SK-N-SH (cell line): ENCODE results near the gene SMAD3. TPM values are rescaled to one million over a fixed set of nuclear protein-coding genes. Genes with fewer than 3 reads are reported as not detected.
A peak's percentile ranks its signal among the peaks of the same experiment; 100 is the strongest.

ENCODE experiments used
- CTCF ChIA-PET: fragments of 300-600, 350-600 bp; formaldehyde crosslinking; extraction: SDS; loops from one replicate; lab custom pipeline; 2021; lab: Yijun Ruan, JAX
- POLR2A ChIA-PET: fragments of 350-600 bp; sonication (Branson Sonifier 250); formaldehyde crosslinking; extraction: SDS; loops from one replicate; lab custom pipeline; 2020; ENCODE audit warnings: antibody characterized with exemption, inconsistent platforms; lab: Yijun Ruan, JAX
- DNase-seq: peaks from one replicate; pipeline ENCODE4 v3.0.0; 2012
- H2AFZ ChIP-seq: fragments of 200-600 bp; sonication (generic); 2 replicates; pipeline ENCODE4 v1.8.1; 2016; ENCODE audit warnings: antibody characterized with exemption, mild to moderate bottlenecking, low read depth
- H3F3A ChIP-seq: fragments of 200-600 bp; sonication (generic); replicated peaks from 2 replicates; pipeline ENCODE3; 2016; ENCODE audit warnings: antibody characterized with exemption, mild to moderate bottlenecking; ENCODE audit not compliant: insufficient read depth
- H3K27ac ChIP-seq, 2 experiments: fragments of 200-500 bp in 1 of 2; fragments of 200-600 bp in 1 of 2; sonication (Bioruptor generic) in 1 of 2; sonication (generic), shearing (Covaris generic) in 1 of 2; 2 replicates each; pipeline versions ENCODE4 v1.5.1 to v1.6.1; 2014 to 2016; ENCODE audit warnings: low read depth in 2 of 2, inconsistent platforms in 1 of 2, low read length in 1 of 2, mild to moderate bottlenecking in 1 of 2, mixed read lengths in 1 of 2
- H3K27me3 ChIP-seq: fragments of 200-600 bp; sonication (generic), shearing (Covaris generic); 2 replicates; pipeline ENCODE4 v1.6.1; 2016; ENCODE audit warnings: mixed run types; ENCODE audit not compliant: insufficient read depth
- H3K36me3 ChIP-seq, 2 experiments: fragments of 200-500 bp in 1 of 2; fragments of 200-600 bp in 1 of 2; sonication (Bioruptor generic) in 1 of 2; sonication (generic) in 1 of 2; replicated peaks in 1 of 2; 2 replicates each; pipeline versions ENCODE3 to v1.5.1; 2014 to 2016; ENCODE audit warnings: low read length in 1 of 2, mild to moderate bottlenecking in 1 of 2; ENCODE audit not compliant: insufficient read depth in 2 of 2, control insufficient read depth in 1 of 2
- H3K4me1 ChIP-seq, 2 experiments: fragments of 200-500 bp in 1 of 2; fragments of 200-600 bp in 1 of 2; sonication (Bioruptor generic) in 1 of 2; sonication (generic), shearing (Covaris generic) in 1 of 2; 2 replicates each; pipeline versions ENCODE4 v1.5.1 to v1.6.1; 2014 to 2016; ENCODE audit warnings: low read depth in 1 of 2, low read length in 1 of 2, mixed run types in 1 of 2; ENCODE audit not compliant: insufficient read depth in 2 of 2, control insufficient read depth in 1 of 2
- H3K4me2 ChIP-seq: fragments of 200-600 bp; sonication (generic), shearing (Covaris generic); 2 replicates; pipeline ENCODE4 v1.6.1; 2017; ENCODE audit warnings: mixed run types
- H3K4me3 ChIP-seq, 2 experiments: fragments of 200-500 bp in 1 of 2; fragments of 200-600 bp in 1 of 2; sonication (Bioruptor generic) in 1 of 2; sonication (generic), shearing (Covaris generic) in 1 of 2; 2 replicates each; pipeline versions ENCODE4 v1.5.1 to v1.8.1; 2014 to 2016; ENCODE audit warnings: low read depth in 2 of 2, inconsistent platforms in 1 of 2, low read length in 1 of 2, mild to moderate bottlenecking in 1 of 2, mixed read lengths in 1 of 2, moderate library complexity in 1 of 2
- H3K79me2 ChIP-seq: fragments of 200-600 bp; sonication (generic); 2 replicates; pipeline ENCODE4 v1.8.1; 2017; ENCODE audit warnings: mild to moderate bottlenecking; ENCODE audit not compliant: insufficient read depth
- H3K9ac ChIP-seq: fragments of 200-600 bp; sonication (generic); 2 replicates; pipeline ENCODE4 v1.6.1; 2017; ENCODE audit warnings: mixed run types
- H3K9me2 ChIP-seq: fragments of 200-600 bp; sonication (generic); 2 replicates; pipeline ENCODE4 v1.6.1; 2017; ENCODE audit warnings: mixed run types
- H3K9me3 ChIP-seq: fragments of 200-600 bp; sonication (generic); 2 replicates; pipeline ENCODE4 v1.6.1; 2017; ENCODE audit warnings: mixed run types, mild to moderate bottlenecking, moderate library complexity
- H4K20me1 ChIP-seq: fragments of 200-600 bp; sonication (generic); 2 replicates; pipeline ENCODE4 v1.6.1; 2017; ENCODE audit warnings: mild to moderate bottlenecking, mixed run types; ENCODE audit not compliant: insufficient read depth
- CTCF ChIP-seq: fragments of 200-600 bp; sonication (generic); IDR thresholded peaks from 2 replicates; pipeline ENCODE4 v1.6.1; 2017; ENCODE audit warnings: antibody characterized with exemption, mild to moderate bottlenecking, moderate library complexity
- EP300 ChIP-seq, 2 experiments: IDR thresholded peaks; 2 replicates each; pipeline versions ENCODE4 v1.4.0 to v1.6.1; 2012; ENCODE audit warnings: borderline replicate concordance in 1 of 2, low read depth in 1 of 2, low read length in 1 of 2
- FOSL2 ChIP-seq: IDR thresholded peaks from 2 replicates; pipeline ENCODE4 v1.4.0; 2012; ENCODE audit warnings: low read depth, mild to moderate bottlenecking, moderate library complexity, borderline replicate concordance
- GABPA ChIP-seq: IDR thresholded peaks from 2 replicates; pipeline ENCODE4 v1.4.0; 2012; ENCODE audit warnings: low read depth, mild to moderate bottlenecking
- MEF2A ChIP-seq: IDR thresholded peaks from 2 replicates; pipeline ENCODE4 v1.4.0; 2012; ENCODE audit warnings: low read depth, borderline replicate concordance
- NRF1 ChIP-seq: IDR thresholded peaks from 2 replicates; pipeline ENCODE4 v1.6.1; 2012; ENCODE audit warnings: low read depth, mild to moderate bottlenecking, low read length
- PBX3 ChIP-seq: IDR thresholded peaks from 2 replicates; pipeline ENCODE4; 2012
- RAD21 ChIP-seq: IDR thresholded peaks from 2 replicates; pipeline ENCODE4 v1.6.1; 2012; ENCODE audit warnings: mild to moderate bottlenecking, low read length
- RCOR1 ChIP-seq: fragments of 150-350 bp; IDR thresholded peaks from 2 replicates; pipeline ENCODE4 v1.6.1; 2017; ENCODE audit warnings: antibody characterized with exemption, low read length
- SMC3 ChIP-seq: IDR thresholded peaks from 2 replicates; pipeline ENCODE4 v1.6.1; 2012; ENCODE audit warnings: low read depth, low read length, improper control_type of control experiment
- USF1 ChIP-seq: IDR thresholded peaks from 2 replicates; pipeline ENCODE4 v1.4.0; 2012; ENCODE audit warnings: low read depth, borderline replicate concordance
- WGBS: methylation state at CpG from one replicate; pipeline ENCODE4 v1.1.6; 2017; ENCODE audit warnings: low lambda C conversion rate; 5-methylcytosine and 5-hydroxymethylcytosine counted together
- polyA plus RNA-seq, 3 experiments: library from polyadenylated mRNA; depleted of rRNA; stranded (reverse); fragments of >200 nt; gene quantifications; 2 replicates each; pipeline ENCODE4 v1.2.3, GENCODE V29; 2012
- TF ChIP-seq, protein P1 (sequence below): fragments of 150-350 bp; IDR thresholded peaks from 2 replicates; pipeline ENCODE4 v1.6.1; 2017; ENCODE audit warnings: antibody characterized with exemption, low read length, low read depth, borderline replicate concordance
- TF ChIP-seq, protein P2 (sequence below): IDR thresholded peaks from 2 replicates; pipeline ENCODE4 v1.4.0; 2012; ENCODE audit warnings: low read depth

The SMAD3 gene
- polyA plus RNA-seq, 1 of the 3 experiments (the other 2 are of a cell fraction), result 19.5 TPM

GRCh38 chr15:67149068-67149772, 83.8 kb downstream of the SMAD3 start:
- Histone ChIP-seq H3F3A (peaks cover 60% of the 10 kb centered on the region), H3K27ac (peak overlapping the region; percentile 76 to 99)
- TF ChIP-seq, protein P1, sequence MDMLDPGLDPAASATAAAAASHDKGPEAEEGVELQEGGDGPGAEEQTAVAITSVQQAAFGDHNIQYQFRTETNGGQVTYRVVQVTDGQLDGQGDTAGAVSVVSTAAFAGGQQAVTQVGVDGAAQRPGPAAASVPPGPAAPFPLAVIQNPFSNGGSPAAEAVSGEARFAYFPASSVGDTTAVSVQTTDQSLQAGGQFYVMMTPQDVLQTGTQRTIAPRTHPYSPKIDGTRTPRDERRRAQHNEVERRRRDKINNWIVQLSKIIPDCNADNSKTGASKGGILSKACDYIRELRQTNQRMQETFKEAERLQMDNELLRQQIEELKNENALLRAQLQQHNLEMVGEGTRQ, result no peak
- TF ChIP-seq RCOR1 (no peak), EP300 (IDR thresholded peaks at IDR 0.05; ENCODE audit: borderline replicate concordance in 1 of 2, low read depth in 1 of 2, low read length in 1 of 2) (no peak), PBX3 (no peak), MEF2A (no peak), CTCF (no peak), SMC3 (no peak), FOSL2 (no peak), USF1 (no peak), NRF1 (no peak), RAD21 (no peak), GABPA (no peak)
- TF ChIP-seq, protein P2, sequence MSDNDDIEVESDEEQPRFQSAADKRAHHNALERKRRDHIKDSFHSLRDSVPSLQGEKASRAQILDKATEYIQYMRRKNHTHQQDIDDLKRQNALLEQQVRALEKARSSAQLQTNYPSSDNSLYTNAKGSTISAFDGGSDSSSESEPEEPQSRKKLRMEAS, result no peak
- TF ChIP-seq, all 33 proteins: peak for 0
- no peak for DNase-seq
- Histone ChIP-seq H2AFZ (no peak overlapping the region), H3K4me3 (no peak overlapping the region), H3K79me2 (peaks cover 81% of the 10 kb centered on the region), H3K36me3 (peaks cover 0 to 4% of the 10 kb centered on the region in 2 experiments), H3K4me1 (peaks cover 31 to 61% of the 10 kb centered on the region in 2 experiments), H3K27me3 (no peaks in the 10 kb centered on the region), H3K4me2 (peak overlapping the region; percentile 74), H3K9me3 (no peaks in the 10 kb centered on the region), H3K9ac (peak overlapping the region; percentile 78; the same call in 1 of the 2 replicates), H3K9me2 (no peaks in the 10 kb centered on the region), H4K20me1 (no peaks in the 10 kb centered on the region)
- ChIA-PET POLR2A (no interaction called here), CTCF (no interaction called here)
- WGBS, result 90% methylated on average over 4 of the region's 6 CpGs
